ENCODE results near the gene CEBPZOS.

The CEBPZOS gene

DNA sequence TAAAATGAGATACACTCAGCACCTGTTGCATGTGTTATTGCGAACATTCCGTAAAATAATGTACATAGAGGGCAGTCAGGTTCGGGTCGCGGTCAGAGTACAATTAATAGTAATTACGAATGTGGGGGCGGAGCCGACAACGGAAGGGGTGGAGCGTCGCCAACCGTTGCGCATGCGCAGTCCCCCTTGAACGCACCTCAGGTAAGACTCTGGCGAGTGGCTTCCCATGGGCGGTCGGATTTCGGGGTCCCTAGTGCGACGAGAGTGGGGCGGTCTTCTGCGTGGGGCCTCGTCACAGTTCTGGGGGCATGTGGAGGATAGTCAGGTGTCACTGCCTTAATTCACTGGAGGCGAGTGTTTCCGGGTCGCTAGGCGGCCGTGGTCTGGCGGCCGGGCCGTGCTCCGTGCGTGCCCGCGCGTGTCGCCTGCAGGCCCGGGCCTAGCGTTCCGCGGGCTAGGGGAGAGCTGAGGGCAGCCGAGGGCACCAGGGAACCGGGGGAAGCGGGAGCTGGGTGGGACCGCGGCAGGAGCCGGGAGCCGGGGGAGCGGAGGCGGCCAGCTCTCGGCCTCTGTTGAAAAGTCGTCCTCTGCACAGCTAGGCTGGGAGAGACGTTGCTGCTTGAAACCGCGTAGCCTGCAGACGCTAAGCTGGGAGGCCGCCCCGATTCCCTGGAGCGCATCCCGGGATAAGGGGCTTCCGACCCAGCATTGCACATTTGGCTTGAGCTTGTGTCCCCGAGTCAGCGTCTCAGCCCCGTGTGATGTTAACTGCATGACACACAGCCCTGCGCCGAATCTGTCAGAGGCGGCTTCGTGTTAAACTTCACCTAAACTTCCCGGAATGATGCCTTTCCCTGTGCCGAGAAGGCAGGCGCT is at the start of gene CEBPZOS:
TSS of gene CEBPZOS (plus strand) at position 177 of the 876 bp plus-strand sequence. CDS start 3,209 bp downstream, outside the sequence.
- peak; percentile 78 for DNase-seq

DNA sequence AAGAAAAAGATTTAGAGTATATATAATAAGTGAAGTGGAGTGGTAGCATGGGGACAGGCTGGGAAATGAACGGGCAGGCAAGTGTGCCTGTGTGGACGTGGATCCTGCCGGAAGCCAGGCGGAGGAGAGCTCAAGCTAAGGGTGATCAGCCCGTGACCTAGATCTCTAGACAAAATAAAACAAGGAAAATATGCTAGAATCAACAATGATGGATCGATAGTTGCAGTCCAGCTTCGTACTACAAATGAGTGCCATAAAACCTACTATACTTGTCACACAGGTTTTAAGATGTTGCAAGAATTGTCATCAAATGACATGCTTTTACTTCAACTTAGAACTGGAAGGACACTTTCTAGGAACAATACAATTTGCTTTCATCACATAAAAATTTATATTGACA is 48.0 kb upstream of the CEBPZOS start:
- DNase-seq = no peak

DNA sequence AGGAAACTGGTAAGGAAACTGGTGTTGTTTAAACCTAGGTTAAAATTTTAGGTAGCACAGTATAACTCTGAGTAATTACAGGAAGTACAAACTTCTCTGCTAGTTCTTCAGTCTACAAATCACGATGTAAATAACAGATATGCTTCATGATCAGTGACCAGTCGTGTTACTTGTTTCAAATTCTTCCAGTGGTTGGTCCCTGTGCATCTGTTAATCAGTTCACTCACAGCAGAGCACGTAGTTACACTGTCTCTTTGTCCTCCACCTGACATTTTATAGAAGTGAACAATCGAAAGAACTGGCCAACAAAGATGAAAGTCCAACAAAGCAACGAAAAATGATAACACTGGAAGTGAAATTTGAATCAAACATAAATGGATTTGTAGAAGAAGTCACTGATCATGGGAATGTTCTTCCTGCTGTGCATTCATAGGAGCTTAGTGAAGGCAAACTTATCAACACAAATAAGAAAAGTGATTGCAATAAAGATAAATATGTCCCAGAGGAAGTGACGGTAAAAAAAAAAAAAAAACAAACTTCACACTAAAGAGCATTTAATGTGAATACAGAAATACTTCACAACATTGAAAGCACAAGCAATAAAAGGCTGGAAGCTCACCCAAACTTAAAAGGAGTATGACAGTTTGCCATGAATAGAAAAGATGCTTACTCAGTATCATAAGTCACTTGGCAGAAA is 46.5 kb upstream of the CEBPZOS start:
- DNase-seq = no peak

DNA sequence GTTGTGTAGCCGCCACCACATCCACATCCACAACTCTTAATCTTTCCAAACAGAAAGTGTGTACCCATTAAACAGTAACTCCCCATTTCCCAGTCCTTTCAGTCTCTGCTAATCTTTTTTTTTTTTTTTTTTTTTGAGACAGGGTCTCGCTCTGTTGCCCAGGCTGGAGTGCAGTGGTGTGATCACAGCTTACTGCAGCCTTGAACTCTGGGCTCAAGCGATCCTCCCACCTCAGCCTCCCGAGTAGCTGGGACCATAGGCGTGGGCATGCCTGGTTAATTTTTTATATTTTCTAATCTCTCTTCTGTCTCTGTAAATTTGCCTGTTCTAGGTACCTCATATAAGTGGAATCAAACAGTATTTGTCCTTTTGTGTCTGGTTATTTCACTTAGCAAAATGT is 43.1 kb upstream of the CEBPZOS start:
- no peak for DNase-seq

DNA sequence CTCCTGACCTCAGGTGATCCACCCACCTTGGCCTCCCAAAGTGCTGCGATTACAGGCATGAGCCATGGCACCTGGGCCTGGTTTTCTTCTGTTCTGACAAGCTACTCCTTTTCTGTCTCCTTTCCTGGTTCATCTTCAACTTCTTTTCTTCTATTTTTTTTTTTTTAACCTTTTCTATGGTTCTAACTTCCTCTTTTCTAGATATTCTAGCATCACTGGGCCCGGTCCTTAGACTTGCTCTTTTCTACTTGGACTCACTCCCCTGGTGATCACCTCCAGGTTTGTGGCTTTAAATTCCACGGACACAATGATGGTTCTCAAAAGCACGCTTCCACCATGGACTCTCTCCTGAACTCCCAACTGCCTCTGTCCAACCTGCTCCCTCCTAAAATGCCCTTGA is 41.5 kb upstream of the CEBPZOS start:
- no peak for DNase-seq

DNA sequence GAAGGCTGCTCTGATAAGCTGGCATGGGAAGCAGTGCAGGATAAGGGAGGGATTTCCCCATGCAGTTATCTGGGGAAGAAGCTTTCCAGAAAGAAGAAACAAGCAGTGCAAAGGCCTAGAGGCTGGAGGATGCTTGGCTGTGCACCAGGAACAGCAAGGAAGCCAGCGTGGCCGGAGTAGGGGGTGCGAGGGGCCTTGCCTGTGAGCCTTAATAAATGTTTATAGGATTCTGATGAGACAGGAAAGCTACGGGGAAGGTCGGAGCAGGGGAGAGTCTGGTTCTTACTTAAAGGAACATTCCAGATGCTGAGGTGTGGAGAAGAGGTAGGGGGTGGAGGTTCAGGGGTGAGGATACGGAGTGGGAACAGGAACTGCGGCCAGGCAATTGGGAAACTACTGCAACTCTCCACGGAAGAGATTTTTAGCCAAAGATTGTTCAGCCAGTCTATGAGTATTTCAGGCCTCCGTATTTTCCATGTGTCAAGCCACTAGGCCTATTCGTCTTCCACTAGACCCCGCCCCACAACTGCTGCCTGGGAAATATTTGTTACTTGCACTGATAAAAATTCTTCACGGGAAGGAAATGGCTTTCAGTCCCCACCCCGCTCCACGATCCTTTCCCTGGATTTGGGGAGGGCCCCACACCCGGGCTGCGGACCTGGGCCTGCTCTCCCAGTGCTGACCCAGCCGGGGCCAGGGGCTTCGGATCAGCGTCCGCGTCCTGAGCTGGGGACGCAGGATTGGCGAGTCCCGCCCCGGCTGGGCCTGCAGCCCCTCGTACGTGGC is 40.0 kb upstream of the CEBPZOS start:
- no peak for DNase-seq

DNA sequence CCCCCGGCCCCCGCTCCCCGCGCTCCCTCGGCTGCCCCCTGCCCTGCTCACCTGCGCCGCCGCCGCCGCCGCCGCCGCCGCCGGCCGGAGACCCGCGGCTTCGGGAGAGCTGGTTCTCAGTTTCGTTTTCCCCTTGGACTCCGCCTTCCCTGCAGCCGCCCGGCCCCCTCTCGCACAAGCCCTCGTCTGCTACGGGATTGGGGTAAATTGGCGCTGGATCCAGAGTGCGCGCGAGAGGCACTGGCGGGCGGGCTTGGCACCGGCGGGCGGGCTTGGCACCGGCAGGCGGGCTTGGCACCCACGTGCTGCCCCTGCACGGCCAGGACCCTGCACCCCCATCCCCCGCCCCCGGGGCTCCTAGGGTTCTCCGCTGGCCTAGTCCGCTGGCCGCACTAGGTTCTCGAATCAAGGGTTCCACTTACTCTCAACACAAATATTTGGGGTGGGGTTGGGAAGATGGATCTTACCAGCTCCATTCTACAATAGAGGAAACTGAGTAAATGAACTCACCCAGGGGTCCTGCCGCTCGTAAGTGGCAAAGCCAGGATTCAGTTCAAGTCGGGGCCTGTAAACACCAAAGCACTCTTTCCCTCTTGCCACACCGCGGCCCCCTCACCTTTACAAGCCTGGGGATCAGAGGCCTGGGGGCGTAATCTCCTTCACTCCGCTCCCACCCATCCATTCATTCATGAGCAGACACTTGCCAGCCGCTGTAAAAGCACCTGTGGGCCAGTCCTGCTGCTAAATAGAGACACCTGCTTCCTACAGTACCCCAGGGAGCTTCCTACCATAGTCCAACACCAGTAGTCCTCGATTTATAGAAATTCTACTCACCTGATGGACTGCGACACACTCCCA is 39.2 kb upstream of the CEBPZOS start, which contains the start of gene EIF2AK2:
TSS of gene EIF2AK2 (minus strand) at position 124 of the 858 bp plus-strand sequence. CDS start 9,174 bp downstream, outside the sequence.
- DNase-seq = peak; percentile 87

DNA sequence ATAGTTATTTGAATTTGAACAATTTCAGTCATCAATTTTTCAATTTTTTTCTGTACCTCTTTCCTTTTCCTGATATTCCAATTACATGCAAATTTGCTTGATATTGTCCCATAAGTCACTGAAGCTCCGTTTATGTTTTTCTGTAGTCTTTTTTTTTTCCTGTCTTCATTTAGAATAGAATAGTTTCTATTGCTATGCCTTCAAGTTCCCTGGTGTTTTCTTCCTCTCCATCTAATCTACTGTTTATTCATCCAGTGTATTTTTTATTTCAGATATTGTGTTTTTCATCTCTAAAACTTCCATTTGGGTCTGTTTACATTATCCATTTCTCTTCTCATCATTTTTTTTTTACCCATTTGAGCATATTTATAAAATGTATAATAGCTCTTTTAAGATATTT is 31.5 kb upstream of the CEBPZOS start:
- no peak for DNase-seq

DNA sequence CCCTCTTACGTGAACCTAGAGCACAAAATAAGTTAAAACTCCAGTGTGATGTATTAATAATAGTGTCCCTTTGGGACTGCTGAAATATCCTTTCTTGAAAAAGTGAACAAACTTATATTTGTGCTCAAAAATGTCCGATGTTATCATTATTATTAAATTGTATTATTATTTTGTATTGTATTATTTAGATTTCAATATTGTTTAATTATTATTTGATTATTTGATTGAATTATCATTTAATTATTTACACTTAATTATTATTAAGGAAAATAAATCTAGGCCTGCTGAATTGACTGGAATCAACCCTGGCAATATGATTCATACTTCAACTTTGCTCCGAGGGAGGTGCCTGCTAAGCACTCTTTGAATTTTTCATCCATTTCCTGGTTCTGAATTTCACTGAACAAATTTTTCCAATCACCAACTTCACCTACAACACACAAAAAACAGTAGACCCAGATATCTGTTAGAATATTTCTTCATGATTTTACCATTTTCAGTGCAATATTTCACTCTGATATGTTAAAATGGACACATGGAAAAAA is 28.6 kb upstream of the CEBPZOS start:
- no peak for DNase-seq

DNA sequence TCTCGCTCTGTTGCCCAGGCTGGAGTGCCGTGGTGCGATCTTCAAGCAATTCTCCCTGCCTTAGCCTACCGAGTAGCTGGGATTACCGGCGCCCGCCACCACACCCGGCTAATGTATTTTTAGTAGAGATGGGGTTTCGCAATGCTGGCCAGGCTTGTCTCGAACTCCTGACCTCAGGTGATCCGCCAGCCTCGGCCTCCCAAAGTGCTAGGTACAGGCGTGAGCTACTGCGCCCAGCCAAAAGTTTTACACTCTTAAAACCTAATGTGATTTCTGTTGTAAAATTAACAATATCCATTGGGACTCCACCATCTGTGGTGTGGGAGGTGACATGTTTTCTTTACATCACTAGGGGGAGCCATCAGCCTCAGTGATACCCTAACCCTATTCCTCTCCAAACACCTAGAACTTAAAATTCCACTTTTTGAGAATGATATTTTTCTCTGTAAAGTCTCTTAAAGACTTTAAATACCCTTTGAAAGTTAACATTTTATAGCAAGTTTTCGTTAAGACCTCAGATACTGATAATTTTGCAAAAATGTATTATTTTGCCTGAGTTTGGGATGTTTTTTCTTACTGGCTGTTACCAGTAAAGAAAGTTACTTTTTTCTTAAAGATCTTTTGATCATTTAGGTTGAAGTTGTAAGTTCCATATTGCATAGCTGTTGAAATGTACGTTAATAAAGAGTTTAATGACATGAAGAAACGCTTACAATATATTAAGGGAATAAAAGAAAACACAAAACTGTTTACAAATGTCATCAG is 27.9 kb upstream of the CEBPZOS start:
- DNase-seq = no peak

DNA sequence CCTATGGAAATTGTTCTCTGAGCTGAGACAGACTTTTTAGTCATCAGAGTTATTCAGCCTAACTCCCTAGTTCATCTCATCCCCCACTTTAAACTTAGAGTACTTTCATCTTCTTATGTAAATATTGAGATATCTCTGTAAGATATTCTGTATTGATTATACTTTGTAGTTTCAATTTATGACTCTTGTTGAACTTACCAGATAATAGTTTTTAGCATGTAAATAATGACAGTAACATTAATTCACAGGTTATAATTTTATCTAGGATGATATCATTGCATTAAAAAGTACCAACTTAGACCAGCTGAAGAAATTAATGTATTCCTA is 24.7 kb upstream of the CEBPZOS start:
- no peak for DNase-seq

DNA sequence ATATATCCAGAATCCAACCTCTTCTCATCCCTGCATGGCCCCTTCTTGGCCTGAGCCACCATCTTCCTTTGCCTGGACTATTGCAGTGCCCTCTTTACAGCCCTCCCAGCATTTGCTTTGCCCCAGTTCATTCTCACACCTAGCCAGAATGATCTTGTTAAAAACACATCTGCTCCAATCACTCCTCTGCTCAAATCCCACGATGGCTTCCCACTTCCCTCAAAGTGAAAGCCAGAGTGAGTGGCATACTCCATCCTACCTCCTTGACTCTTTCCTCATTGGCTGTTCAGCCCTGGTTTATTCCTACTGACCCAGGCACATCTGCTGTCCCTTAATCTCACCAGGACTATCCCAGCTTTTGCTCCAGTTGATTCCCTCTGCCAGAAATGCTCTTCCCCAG is 22.6 kb upstream of the CEBPZOS start:
- DNase-seq = no peak

DNA sequence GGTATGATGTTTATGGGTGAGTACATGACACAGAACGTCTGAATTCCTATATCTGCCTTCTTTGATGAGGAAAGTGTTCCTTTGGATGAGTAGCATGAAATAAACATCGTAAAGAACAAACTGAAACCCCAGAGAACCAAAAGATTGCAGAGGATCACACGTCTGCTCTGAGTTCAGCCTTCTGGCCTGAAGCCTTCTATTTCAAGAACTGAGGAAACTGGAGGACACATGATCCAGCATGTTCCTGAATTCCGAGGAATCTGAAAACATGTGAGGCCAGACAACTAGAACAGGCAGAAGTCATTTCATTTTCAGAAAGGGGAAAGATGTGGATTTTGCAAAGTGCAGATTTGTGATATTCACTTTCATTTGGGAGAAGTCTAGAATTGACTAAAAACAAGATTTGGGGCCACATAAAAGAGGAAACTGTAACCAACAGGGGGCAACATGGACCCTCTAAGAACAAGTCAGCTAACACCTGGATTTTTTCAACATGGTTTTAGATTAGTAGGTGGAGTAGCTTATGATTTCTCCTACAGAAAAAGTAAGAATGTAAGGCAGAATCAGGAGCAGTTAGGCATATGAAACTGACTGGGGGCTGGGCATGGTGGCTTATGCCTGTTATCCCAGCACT is 16.2 kb upstream of the CEBPZOS start:
- no peak for DNase-seq

DNA sequence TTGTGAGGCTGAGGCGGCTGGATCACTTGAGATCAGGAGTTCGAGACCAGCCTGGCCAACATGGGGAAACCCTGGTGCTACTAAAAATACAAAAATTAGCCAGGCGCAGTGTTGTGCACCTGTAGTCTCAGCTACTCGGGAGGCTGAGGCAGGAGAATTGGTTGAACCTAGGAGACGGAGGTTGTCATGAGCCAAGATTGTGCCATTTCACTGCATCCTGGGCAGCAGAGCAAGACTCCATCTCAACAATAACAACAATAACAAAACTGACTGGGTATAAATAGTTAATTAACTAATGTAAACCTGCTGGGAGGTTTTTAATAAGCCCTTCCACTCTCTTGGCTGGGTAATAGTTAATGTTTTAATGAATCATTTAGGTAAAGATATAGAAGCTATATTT is 15.7 kb upstream of the CEBPZOS start:
- DNase-seq = no peak

DNA sequence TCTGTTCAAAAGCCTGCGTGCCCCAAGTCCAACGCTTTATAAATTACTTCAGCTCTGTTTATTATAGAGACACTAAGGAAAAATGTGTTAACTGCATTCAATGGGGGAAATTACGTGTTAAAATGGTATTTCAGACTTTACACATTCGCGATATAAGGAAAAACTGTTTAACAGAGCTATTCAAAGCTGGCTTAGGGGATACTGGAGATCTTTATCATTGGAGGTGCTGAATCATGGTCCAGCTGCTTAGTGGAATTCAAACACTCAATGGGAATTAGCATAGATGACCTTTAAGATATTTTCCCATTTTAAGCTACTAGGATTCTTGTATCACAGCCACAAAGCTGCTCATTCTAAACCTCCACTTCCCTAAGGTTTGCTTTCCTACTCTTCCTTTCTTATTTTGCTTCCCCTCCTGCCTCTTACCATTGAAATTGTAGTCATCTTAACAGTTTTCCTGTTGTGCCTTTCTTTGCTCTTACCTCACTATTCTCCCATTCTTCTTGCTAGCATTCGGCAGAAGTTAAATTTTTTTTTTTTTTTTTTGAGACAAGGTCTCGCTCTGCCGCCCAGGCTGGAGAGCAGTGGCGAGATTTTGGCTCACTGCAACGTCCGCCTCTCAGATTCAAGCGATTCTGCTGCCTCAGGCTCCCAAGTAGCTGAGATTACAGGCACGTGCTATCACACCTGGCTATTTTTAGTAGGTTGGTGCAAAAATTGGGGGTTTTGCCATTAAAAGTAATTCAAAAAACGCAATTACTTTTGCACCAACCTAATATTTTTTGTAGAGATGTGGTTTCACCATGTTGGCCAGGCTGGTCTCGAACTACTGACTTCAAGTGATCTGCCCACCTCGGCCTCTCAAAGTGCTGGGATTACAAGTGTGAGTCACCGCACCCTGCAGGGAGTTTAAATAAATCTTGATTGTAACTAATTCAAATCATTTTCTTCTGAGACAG is 14.3 kb upstream of the CEBPZOS start:
- DNase-seq = no peak

DNA sequence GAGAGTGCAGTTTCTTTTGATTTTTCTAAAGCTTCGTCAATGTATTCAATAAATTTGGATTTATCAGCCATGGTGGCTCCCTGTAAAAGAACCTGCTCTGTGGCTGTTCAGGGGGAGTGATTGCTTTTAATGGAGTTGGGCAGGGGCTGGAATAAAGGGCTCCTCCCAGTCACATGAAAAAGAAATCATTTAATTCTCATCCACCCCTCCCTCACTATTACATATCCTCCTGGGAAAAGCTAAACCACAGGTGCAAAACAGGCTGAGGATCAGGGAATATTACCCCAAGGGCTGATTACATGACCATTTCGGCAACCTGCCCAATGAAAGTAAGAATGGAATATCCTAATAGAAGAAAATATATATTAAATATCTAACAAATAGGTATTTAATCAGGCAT is 7.7 kb upstream of the CEBPZOS start, which contains the start of gene SULT6B1:
TSS of gene SULT6B1 (minus strand) at position 101 of the 400 bp plus-strand sequence. CDS start at position 71, 30 bp downstream.
- no peak for DNase-seq

DNA sequence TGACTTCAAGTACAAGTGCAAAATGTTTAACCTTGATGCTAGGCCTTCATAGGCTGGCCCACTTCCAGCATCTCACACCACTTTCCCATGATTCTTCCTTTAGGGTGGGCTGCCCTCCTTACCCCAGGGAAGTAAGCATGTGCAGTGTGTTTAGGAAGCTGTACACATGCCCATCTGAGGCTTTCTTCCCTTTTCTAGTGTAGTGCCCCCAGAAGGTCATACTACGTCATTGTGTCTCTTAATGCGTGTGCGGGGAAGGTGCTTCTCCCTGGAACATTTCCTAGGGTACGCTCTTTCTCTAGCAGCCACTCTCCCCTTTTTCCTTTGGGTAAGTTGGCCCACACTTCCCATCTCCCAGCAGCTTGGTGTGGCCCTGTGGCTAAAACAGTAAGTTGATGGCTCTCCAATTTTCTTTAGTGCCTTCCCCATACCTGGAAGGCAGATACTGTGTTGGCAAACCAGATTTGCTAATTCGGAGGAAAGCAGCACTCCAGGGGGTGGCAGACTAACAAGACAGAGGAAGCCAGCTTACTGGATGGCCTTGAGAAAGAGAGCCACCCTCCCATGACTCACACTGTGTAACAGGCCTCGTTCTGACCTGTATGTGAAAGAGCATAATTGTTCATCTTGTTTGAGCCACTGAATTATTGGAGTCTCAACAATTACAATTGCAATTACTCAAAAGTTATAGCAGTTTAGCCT is 6.7 kb upstream of the CEBPZOS start:
- no peak for DNase-seq

DNA sequence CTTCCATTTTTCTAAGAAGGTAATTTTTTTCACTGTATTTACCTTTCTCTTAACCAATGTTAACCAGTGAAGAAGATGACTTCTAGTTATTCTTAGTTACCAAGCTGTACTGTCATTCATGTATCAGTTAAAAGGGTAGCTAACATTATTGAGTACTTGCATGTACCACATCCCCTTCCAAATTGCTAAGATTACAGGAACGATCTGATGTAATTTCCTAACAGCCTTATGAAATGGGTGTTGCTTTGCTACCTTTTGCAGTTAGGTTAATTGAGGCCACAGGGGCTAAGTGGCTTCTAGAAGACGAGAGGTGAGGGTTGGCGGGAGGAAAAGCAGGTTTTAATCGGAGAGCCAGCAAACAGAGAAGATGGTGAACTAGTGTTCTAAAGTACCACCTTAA is 6.0 kb upstream of the CEBPZOS start:
- DNase-seq = no peak

DNA sequence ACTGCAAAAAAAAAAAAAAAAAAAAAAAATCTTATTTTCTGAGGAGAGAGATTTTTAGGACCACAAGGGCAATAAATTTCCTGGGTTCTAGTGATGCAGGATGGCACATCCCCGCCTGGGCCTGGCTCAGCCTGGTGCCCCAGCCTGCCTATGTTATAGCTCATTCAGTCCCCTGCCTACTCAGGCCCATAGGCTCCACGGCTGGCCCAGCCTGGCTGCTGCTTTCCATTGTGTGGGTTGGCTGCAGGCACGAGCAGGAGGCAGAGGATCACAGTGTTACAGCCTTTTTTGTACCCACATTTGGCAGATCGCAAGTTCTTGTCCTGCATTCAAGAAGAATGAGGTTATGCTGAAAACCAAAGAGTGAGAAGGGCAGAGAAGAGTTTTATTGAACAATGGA is 5.0 kb upstream of the CEBPZOS start:
- DNase-seq = no peak

Measured in NCI-H1436 (cell line).